ENCODE data around the gene GLCCI1.
"Not testable (repeated sequence)": the region's sequence is repeated elsewhere in the genome, so short reads cannot be mapped to it uniquely, and the experiment has no call there.

The GLCCI1 gene

GRCh38 chr7:7990441-7990761 is 21.8 kb downstream of the GLCCI1 start:
- no peak for DNase-seq

DNA sequence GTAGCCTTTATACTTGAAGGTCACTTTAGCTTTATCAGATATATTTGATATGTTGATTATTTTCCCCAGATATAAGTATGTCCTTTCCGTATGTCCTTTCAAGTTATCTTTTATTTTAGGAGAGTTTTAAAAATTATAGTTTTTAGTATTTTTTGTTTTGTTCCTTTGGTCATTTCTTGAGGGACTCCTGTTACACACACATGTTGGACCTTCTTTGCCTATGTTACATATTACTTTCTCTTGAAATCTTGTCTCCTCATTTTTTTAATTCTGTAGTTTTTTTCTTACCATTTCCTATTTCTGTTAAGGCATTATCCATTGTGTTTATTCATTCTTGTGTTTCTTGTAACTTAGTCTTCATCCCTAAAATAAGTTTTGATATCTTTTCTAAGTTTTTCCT is 23.9 kb downstream of the GLCCI1 start:
- no peak for DNase-seq

DNA sequence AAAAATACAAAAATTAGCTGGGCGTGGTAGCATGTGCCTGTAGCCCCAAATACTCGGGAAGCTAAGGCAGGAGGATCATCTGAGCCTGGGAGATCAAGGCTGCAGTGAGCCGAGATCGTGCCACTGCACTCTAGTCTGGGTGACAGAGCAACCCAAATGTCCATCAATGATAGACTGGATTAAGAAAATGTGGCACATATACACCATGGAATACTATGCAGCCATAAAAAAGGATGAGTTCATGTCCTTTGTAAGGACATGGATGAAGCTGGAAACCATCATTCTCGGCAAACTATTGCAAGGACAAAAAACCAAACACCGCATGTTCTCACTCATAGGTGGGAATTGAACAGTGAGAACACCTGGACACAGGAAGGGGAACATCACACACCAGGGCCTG is 26.8 kb downstream of the GLCCI1 start:
- not testable (repeated sequence) for DNase-seq

- DNase-seq, result no peak
These were observed 28.0 kb downstream of the GLCCI1 start for GRCh38 chr7:7996568-7996967.

DNA sequence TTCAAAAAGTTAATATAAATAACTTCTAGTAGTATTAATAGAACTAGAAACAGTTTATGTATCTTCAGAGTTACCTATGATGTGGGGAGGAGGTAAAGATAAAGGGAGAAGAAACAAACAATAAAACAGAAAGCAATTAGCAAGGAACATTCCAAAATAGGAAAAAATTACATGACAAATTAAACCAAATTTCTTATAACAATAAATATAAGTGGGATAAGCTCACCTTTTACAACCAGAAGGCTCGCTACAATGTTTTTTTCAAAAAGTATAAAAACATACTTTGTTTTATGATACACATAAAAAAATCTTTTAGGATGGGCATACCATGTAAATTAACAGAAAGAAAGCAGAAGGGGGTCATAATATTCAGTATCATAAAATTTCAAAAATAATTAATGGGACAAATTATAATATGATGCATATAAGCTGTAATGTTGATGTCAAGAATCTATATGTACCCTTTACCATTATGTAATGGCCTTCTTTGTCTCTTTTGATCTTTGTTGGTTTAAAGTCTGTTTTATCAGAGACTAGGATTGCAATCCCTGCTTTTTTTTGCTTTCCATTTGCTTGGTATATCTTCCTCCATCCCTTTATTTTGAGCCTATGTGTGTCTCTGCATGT is 31.8 kb downstream of the GLCCI1 start:
- DNase-seq, result no peak

DNA sequence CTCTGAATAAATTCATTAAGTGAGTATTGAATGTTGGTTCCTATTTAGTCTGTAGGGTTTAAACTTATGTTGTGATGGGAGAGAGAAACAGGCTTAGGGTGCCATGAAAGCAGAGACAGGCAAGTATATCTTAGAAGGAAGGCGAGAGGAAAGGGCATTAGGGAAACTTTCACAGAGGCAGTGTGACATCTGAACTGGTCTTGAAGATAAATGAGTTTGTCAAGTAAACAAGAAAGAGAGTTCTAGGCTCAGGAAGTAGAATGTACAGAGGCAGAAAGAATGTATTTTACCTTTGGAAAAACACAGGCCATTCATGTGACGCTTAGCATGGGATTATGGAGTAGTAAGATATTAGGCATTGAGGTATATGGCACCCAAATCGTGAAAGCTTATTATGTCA is 34.5 kb downstream of the GLCCI1 start:
- DNase-seq, result no peak

DNA sequence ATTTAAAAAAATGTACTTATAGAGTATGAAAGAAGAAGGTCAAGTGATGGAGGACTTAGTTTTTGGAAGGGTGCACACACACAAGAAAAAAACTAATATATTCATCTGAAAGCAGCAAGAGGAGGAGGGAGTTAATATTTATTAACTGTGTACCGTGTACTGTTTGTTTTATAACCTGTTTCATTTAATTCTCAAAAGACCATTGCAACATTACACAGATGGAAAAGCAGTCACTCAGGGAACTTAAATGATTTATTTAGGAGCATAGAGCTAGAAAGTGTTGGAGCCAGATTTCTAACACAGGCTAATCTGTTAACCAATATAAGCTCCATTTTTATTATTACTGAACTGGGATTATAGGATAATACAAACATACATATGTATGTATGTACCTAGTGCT is 36.7 kb downstream of the GLCCI1 start:
- no peak for DNase-seq

GRCh38 chr7:8014399-8014798 is 45.8 kb downstream of the GLCCI1 start:
- no peak for DNase-seq

DNA sequence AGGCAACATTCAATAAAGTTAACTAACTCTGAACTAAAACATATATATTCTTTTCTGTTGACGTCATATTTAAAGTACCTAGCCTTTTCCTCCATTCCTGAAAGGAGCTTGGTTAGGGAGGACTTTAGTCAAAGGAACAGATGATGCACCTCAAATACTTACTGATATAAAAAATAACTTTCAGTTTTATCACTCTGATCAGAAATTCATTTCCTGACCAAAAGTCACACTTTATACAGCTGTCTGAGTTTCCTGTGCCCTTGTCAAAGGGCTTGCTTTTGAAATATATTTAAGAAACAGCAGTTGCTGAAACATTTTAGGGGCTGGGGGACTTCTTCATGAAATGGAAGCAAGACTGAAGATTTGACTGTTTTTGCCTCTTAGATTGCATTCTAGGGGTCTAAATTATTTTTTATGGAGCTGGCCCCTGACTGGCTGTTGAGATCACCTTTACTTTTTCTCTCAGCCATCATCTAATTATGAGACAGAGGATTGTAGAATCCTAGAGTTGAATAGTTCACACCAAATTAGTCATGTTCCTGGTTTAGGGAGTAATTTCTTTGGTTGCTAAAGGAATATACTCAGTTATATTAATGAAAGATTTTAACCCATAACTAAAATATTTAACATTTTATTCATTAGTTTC is 46.6 kb downstream of the GLCCI1 start:
- no peak for DNase-seq

DNA sequence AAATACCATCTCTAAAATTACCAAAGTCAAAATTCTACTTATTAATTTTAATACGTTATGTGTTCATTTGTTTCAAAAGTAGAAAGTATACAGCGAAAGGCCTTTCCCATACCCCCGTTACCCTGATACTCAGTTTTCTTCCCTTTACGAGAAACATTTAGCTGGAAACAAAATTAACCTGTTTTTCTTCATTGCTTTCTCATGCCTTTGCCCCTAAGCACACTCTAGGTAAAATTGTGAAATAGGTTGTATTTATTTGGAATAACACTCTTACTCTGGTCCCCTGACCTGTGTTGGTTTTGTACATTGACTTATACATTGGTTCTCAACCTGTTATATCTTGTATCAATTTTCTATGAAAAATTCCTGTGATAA is 47.1 kb downstream of the GLCCI1 start:
- no peak for DNase-seq

DNA sequence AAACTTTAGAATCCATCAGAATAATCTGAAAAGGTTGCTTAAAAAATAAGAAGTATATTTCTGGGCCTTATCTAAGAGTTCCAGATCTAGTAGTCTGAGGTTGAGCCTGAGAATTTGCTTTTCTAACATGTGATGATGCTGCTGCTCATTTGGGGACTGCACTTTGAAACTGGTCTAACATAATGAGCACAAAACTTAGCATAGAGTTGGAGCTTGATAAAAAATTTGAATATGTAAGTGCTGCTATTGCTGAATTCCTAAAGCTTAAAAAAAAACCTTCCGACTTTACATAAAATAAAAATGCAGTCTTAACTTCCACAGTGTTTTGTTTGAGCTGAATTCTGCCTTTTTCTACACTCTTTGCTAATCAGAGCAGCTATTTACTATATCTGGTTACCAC is 48.8 kb downstream of the GLCCI1 start:
- DNase-seq, result no peak

DNA sequence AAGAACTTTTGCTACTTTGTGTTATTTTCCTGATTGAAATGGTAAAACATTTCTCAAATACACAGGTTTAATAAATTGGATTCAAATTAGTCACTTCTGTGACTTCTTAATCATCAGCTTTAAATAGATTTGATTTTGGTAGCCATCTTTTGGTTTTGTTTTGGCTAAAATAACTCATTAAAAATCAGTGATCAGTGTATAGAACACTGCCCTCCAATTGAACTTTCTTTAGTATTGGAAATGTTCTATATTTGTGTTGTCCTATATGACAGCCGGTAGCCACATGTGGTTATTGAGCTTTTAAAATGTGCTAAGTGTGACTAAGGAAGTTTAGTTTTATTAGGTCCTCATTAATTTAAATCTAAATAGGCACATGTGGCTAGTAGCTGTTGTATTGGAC is 50.4 kb downstream of the GLCCI1 start:
- DNase-seq, result no peak

- no peak for DNase-seq
These were observed 54.0 kb downstream of the GLCCI1 start for GRCh38 chr7:8022628-8023027.

DNA sequence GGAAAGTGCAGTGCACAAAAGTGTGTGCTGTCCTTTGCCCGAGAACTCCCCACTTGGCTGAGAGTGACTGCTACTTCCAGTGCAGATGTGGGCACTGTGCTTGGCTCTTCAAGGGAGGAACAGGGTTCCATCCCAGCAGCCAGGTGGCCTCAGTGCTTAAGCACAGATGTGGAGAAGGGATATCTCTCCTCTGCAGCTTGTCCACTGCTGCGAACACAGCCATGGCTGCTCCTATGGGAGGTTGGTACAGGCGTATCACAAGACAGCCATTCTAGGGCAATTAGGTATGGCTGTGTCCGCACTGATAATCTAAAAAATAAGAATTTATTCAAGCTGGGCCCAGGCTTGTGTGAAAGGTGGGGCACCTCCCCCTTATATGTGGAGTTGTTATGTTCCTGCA is 66.6 kb downstream of the GLCCI1 start:
- DNase-seq, result no peak

DNA sequence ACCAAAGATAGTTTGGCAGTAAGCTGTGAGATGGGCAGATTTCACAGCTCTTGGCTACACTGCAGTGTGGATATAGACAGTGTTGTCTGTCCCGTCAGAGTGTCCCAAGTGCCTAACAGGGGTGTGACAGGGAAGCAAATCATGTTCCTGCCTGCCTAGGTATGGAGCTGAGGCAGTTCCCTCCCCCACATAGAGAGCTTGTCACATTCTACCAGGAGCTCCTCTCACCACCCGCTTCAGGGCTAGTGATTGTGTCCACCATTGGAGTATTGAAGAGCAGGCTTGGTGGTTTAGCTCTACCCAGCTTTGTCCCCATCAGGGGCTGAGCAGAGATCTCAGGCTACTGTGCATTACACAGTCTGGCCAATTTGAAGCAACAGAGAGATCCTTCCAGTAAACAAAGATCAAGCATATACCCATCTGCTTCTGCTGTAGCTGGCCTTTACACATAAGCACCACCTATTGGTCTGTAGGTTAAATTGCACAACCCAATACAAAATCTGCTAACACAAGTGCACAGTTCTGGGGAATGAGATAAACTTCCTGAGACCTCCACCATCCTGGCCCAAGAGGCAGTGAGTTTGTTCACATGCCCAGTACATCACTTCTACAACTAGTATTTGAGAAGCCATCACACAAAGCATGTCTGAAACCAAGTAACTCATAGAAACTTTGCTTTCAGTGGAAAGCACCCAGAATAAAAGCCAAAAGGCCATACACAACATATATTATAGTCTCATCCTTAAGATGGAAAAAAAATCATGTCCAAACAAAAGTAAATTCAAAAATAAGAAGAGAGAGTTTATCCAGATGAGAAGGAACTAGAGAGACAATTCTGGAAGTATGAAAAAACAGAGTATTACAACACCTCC is 67.3 kb downstream of the GLCCI1 start:
- DNase-seq, result no peak

DNA sequence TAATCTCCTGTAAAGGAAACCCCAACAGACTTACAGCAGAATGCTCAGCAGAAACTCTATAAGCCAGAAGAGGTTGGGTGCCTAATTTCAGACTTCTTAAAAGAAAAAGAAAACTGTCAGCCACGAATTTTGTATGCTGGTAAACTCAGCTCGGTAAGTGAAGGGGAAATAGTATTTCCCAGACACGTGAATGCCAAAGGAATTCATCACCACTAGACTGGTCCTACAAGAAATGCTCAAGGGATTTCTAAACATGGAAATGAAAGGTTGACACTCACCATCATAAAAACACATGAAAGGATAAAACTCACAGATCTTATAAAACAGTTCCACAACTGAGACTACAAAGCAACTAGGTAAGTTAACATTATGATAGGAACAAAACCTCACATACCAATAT is 68.6 kb downstream of the GLCCI1 start:
- no peak for DNase-seq

DNA sequence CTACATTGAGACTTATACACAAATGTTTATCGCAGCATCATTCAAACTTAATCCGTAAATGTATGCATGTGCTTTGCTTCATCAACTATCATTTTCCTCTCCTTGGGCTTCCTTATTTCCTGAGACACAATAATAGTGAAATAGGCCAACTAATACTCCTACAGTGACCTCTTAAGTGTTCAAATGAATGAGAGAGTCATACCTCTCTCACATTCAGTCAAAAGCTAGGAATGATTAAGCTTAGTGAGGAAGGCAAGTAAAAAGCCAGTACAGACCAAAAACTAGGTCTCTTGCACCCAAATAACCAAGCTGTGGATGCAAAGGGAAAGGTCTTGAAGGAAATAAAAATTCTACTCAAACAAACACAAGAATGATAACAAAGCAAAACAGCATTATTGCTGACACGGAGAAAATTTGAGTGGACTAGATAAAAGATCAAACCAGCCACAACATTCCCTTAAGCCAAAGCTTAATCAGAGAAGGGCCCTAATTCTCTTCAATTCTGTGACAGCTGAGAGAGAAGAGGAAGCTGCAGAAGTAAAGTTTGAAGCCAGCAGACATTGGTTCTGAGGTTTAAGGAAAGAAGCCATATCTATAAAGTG is 72.3 kb downstream of the GLCCI1 start:
- DNase-seq, result no peak

- no peak for DNase-seq
These were observed 74.4 kb downstream of the GLCCI1 start for GRCh38 chr7:8042796-8043535.

GRCh38 chr7:8044761-8045430 is 76.3 kb downstream of the GLCCI1 start:
- no peak for DNase-seq

DNA sequence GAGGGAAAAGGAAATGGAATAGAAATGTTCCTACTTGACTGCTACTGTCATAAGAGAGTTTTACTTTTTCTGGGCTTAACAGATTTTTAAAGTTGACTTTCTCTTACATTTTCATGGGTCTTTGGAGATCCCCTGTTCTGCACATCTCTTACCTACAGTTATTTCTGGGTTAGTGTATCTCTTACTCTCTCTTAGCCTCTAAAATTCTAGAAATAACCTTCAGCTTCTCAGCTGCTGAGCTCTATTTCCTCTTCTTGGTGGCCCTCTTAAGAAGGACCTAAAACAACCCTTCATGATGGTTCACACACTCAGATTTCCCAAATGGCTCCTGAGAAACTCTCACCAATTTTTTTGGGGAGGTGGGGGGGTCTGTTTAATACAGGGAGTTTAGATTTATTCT is 79.5 kb downstream of the GLCCI1 start:
- DNase-seq, result not testable (repeated sequence)

GRCh38 chr7:8051373-8051772 is 82.8 kb downstream of the GLCCI1 start:
- DNase-seq, result no peak

DNA sequence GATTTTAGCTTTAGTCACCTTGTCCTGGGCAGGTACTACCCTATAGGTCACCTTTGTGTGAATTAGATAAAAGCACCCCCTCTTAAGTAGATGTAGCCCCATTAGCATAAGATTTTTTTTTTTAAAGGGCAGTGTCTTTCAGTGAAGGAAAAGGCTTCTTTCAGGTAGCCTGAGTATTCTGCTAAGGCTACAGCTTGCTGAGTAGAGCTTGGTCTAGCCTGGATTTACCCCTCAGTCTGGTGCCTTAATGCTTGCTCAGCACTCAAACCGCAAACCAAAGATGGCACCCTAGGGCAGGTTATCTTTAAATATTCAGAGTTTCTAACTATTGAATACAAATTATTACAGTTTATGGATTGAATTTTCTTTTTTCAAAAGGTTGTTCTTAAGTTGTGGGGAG is 83.4 kb downstream of the GLCCI1 start:
- DNase-seq, result no peak

DNA sequence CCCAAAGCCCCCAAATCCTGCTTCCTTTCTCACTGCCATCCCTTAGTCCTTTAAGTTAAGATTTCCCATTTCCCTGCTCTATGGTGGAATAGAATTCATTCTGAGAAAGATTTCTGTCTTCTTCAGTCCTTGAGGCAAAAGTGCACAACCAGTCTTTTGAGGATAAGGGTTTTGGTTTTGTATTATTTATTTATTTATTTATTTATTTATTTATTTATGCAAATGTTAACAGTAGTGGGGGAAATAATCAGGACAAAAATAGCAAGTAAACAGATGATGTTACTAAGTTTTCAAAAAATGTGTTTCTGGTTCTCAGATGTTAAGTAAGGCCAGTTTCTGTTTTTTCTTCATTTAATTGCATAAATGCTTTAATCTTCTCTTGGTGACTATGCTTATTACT is 84.2 kb downstream of the GLCCI1 start:
- DNase-seq, result no peak
